ENCODE results near the gene TBC1D2B.
A peak's percentile ranks its signal among the peaks of the same experiment; 100 is the strongest.

Gene TBC1D2B

DNA sequence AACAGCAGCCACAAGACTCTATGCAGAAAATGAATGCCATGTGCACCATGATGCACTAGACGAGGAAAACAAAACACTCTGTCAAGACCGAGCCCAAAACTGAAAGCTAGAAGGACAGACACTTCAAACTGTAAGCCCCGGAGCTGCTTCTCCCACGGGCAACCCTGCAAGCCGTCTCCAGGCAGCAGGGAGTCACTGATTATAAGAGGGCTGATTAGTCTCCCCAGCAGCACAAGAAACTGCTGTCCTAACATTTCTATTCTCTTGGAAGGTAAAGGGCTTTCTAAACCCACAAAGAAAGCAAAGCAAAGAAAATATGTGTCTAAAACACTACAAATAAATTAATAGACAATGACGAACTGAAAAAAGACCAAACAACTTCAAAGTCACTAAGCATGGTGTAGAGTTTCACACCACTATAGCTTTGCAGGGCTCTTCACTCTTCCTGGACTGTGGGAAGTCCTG is 15.5 kb downstream of the TBC1D2B start:
- in situ Hi-C loops (cut with HindIII; ENCODE audit: low sequenced_read_pairs) = no loop called here
- H3K4me3 ChIP-seq (ENCODE audit: low read depth, low read length) = peak overlapping the region; percentile 24

GRCh38 chr15:78060232-78060631 is 17.3 kb downstream of the TBC1D2B start:
- TF ChIP-seq CTCF (IDR thresholded peaks at IDR 0.05; ENCODE audit: low read depth, low read length) = no peak
- in situ Hi-C loops (cut with HindIII; ENCODE audit: low sequenced_read_pairs) = no loop called here
- no peak for DNase-seq (ENCODE audit: low read depth, low spot score)
- H3K4me3 ChIP-seq (ENCODE audit: low read depth, low read length) = no peak overlapping the region

More for the DNA sequence above, 15.5 kb downstream of the TBC1D2B start:
- no peak for TF ChIP-seq CTCF (IDR thresholded peaks at IDR 0.05; ENCODE audit: low read depth, low read length)
- DNase-seq (ENCODE audit: low read depth, low spot score) = peak; percentile 61

GRCh38 chr15:78059110-78059839 is 18.2 kb downstream of the TBC1D2B start:
- in situ Hi-C loops (cut with HindIII; ENCODE audit: low sequenced_read_pairs) = no loop called here
- no peak for DNase-seq (ENCODE audit: low read depth, low spot score)
- TF ChIP-seq CTCF (IDR thresholded peaks at IDR 0.05; ENCODE audit: low read depth, low read length) = no peak
- no peak overlapping the region for H3K4me3 ChIP-seq (ENCODE audit: low read depth, low read length)

GRCh38 chr15:78058401-78058935 is 19.0 kb downstream of the TBC1D2B start:
- DNase-seq (ENCODE audit: low read depth, low spot score) = no peak
- no peak for TF ChIP-seq CTCF (IDR thresholded peaks at IDR 0.05; ENCODE audit: low read depth, low read length)
- in situ Hi-C loops (cut with HindIII; ENCODE audit: low sequenced_read_pairs) = no loop called here
- H3K4me3 ChIP-seq (ENCODE audit: low read depth, low read length) = no peak overlapping the region

DNA sequence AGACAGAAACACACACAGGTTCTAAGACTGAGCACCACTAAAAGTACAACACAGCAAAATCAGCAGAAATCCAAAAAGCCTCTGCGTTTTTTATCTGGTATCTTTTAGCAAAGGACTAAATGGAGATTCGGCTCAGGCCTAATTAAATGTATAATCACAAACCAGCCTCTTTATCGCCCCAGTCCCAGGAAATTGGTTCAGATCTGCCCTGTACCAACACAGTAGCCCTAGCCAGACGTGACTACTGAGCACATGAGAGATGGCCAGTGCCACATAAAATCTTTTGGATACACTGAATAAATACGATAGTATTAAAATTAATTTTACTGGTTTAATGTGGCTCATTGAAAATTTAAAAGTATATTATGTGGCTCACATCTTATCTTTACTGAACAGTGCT is 19.7 kb downstream of the TBC1D2B start:
- no peak overlapping the region for H3K4me3 ChIP-seq (ENCODE audit: low read depth, low read length)
- no peak for TF ChIP-seq CTCF (IDR thresholded peaks at IDR 0.05; ENCODE audit: low read depth, low read length)
- in situ Hi-C loops (cut with HindIII; ENCODE audit: low sequenced_read_pairs) = no loop called here
- no peak for DNase-seq (ENCODE audit: low read depth, low spot score)

- DNase-seq (ENCODE audit: low read depth, low spot score) = no peak
- no peak overlapping the region for H3K4me3 ChIP-seq (ENCODE audit: low read depth, low read length)
- no peak for TF ChIP-seq CTCF (IDR thresholded peaks at IDR 0.05; ENCODE audit: low read depth, low read length)
- in situ Hi-C loops (cut with HindIII; ENCODE audit: low sequenced_read_pairs) = no loop called here
Observed at GRCh38 chr15:78056714-78057269, 20.7 kb downstream of the TBC1D2B start.
